ENCODE measurements around the gene GAPDHS.

Gene GAPDHS

GRCh38 chr19:35511337-35511736 lies 21.9 kb upstream of the GAPDHS start:
- no peak for DNase-seq (ENCODE audit: low read depth)

GRCh38 chr19:35512831-35513627 lies 20.2 kb upstream of the GAPDHS start:
- DNase-seq (ENCODE audit: low read depth), result no peak

DNA sequence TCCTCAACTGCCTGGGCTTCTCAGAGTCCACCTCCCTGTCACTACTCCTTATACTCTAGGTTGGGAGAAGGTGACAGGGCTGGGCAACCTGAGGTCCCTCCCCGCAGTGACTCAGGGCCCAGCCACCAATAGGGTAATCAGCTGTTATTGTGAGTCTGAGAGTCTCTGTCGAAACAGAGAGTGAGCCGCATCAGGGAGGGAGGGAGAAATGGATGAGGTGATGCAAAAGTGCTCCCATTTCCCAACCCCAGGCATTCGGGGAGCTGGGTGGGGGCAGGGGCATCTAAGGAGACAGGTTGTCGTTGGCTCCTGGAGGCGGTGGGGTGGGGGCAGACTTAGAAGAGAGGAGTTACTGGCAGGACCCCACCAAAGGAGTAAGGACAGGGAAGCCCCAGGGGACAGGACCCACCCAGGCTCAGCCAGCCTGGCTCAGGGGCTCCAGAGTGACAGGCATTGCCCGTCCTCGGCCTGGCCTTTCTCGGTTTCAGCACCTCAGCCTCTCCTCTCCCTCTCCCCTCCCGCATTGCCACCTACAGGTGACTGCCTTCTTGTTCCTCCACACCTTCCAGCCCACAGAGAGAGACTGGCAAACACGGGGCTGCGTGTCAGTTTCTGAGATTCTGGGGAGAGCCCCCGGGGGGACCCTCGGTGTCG lies 19.5 kb upstream of the GAPDHS start, which contains the start of gene DMKN:
Gene DMKN (minus strand): TSS at position 22 of the 654 bp plus-strand sequence. CDS start 174 bp downstream, outside the sequence.
- no peak for DNase-seq (ENCODE audit: low read depth)

GRCh38 chr19:35514282-35514809 lies 18.9 kb upstream of the GAPDHS start:
- DNase-seq (ENCODE audit: low read depth), result no peak

DNA sequence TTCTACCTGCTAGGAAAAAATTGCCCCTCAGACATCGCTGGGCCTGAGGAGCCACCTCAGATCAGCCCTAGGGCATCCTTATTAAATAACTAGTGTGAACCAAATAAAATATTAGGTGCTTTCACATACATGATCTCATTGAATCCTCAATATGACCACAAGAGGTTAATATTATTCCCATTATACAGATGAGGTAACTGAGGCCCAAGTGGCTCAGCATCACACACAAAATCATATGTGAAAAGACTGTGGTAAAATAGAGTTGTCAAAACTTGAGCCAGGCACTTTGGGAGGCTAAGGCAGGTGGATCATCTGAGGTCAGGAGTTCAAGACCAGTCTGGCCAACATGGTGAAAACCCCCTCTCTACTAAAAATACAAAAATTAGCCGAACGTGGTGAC lies 16.9 kb upstream of the GAPDHS start:
- DNase-seq (ENCODE audit: low read depth), result no peak

GRCh38 chr19:35517342-35517741 lies 15.9 kb upstream of the GAPDHS start:
- DNase-seq (ENCODE audit: low read depth), result no peak

GRCh38 chr19:35518313-35518712 lies 14.9 kb upstream of the GAPDHS start:
- no peak for DNase-seq (ENCODE audit: low read depth)

- no peak for DNase-seq (ENCODE audit: low read depth)
These were observed 14.0 kb upstream of the GAPDHS start for GRCh38 chr19:35519291-35519690.

DNA sequence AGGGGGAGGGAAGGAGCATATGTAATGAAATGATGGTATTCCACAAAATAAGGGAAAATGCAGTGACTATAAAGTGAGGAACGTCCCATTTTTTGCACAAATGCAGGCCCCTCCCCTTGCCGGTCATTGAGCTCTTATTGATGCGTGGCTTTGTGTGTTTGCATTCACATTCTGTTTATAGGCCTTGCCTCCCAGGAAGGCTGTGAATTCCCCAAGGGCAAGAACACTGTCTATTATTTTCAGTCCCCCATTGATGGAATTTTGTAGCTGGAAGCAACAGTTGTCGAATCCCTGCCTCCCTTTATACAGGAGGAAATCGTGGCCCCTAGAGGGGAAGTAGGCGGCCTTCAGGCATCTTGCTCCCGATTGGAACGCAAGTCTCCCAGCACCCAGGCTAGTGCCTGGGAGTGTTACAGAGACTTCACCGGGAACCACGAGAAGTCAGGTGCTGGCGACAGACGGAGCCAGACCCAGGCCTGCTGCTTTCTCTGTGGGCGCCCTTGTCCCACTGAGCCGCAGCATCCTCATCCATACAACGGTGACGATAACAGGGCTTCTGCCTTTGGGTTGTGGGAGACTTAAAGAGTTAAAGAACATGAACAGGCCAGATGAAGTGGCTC lies 12.0 kb upstream of the GAPDHS start:
- no peak for DNase-seq (ENCODE audit: low read depth)

- no peak for DNase-seq (ENCODE audit: low read depth)
These were observed 10.4 kb upstream of the GAPDHS start for GRCh38 chr19:35522745-35523327.

DNA sequence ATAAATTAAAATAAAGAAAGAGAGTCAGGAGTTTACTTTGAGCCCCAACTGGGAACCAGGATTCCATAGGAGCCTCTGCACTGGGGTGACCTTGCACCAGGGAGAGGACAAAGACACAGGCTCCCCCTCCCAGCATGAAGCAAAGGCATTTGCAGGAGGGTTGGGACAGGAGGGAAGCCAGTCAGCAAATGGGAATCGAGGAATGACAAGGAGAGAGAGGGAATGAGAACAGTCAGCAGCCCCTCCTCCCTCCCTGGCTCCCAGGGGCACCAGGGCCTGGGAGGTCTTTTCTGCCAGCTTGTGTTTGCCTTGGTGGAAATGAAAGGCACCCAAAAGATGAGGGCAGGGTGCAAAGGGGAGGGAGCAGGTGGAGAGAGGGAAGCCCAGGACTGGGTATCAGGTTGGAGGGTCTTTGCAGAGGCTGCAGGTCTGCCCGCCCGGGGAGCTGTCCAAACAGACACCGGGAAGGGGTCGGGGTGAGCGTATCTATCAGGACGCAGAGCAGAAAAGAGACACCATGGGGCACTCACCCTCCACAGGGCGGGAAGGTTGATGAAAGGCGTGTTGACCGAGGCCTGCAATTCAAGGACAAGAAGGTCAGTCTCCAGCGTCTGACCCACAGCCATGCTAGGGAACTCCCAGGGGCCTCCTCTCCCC lies 8.9 kb upstream of the GAPDHS start:
- no peak for DNase-seq (ENCODE audit: low read depth)

GRCh38 chr19:35525873-35526272 lies 7.4 kb upstream of the GAPDHS start:
- DNase-seq (ENCODE audit: low read depth), result no peak

- DNase-seq (ENCODE audit: low read depth), result no peak
These were observed 4.8 kb upstream of the GAPDHS start, which contains the start of gene SBSN for GRCh38 chr19:35528218-35529038. Gene SBSN, minus strand, starts transcription at chr19:35528311. Its CDS starts 30 bp downstream, at chr19:35528281.

DNA sequence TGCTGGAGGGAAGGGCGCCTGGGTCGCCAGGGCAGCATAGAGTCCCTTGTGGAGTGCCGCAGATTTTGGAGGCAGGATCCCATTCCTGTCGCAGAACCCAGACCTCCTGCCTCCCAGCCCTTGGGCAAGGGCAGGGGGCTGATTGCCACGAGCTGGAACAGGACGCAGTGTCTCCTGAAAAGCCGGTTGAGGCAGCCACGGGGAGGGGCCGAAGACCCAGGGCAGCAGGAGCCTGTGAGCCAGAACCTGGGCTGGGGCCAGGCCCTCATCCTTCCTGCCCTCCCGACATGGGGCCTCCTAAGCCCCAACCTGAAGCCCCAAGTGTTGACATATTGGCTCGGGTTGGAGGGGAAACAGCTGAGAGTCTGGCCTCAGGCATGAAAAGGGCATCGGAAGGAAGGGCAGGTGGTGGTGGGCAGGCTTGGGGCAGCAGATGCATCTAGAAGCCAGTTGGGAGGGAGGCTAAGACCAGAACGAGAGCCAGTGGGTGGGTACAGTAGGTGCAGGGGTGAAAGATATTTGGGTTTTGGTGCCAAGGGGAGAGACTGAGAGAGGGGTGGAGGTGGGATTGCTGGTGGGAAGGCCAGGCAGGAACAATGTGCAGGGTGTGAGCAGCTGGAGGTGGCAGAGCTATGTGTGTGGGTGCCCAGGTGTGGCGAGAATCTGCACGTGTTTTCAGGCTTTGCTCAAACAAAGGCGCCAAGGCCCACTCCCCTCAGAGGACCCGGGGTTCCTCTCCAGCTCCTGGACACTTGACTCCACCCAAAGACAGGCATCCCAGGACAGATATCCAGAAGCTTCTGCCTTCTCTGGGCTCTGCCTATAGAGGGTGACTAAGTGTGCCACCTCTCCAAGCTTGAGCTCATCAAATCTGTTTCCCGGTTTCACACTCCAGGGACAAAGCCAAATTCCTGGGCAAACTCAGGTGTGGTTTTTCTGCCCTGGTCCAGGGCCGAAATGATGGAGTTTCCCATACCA lies 3.7 kb upstream of the GAPDHS start:
- DNase-seq (ENCODE audit: low read depth), result no peak

DNA sequence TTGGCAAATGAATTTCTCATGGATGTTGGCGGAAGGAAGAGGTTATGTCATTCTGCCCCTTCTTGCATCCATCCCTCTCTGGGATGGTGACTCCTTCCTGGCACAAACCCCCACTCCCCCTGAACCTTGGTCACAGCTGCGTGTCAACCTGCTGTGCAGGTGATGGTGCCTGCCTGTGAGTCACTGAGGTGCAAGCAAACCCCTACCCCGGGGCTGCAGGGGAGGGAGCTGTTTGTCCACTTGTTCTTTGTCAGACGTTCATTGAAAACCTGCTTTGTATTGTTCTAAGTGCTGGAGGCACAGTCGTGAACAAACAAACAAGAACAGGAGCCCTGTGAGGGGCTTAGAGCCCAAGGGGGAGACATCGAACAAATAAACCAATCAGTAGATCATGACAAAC lies 2.0 kb upstream of the GAPDHS start:
- DNase-seq (ENCODE audit: low read depth), result no peak

- no peak for DNase-seq (ENCODE audit: low read depth)
These were observed 651 bp downstream of the GAPDHS start for GRCh38 chr19:35533822-35534392.

DNA sequence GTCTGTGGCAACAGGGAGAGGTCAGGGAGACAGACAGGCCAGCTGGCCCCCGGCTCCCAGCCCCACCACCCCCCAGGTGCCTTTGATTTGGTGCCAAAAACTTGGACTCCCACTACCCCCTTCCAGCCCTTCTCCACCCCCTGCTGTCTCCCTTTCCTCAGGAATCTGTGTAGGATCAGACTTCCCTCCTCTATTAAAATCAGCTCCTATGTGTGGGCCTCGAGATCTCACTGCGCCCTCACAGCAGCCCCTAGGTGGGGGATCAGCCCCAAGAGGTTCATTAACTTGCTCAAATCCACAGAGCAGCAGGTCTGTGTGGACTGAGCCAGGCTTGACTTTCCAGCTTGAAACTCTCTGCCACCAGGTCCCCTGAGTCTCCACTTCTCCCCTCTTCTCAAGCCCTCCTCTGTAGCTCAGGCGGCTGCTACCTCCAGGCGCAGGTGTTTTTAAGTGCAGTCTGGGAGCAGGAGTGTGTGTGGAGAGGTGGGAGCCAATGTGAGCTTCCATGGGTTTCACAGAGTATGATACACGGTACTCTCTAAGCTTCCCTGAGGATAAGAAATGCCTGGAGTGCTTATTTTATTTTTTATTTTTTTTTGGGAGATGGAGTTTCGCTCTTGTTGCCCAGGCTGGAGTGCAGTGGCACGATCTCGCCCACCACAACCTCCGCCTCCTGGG lies 1.7 kb downstream of the GAPDHS start:
- DNase-seq (ENCODE audit: low read depth), result no peak

DNA sequence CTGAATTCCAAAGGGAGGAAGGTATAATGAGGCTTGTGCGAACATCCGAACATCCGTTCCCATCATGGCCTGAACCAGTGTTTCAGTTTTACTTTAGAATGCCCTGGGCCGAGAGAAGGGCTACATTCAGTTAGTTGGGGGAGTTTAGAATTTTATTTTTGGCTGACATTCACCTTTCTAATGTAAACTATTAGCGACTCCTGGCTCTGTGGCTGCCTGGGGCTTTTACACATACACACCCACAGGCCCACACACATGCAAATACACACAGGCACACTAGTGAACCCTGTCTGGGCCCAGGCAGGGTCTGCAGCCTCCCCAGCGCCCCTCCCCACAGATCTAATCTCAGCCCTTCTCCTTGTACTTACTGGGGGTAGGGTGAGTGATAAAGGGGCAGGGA lies 6.1 kb downstream of the GAPDHS start:
- no peak for DNase-seq (ENCODE audit: low read depth)

GRCh38 chr19:35539850-35540249 lies 6.6 kb downstream of the GAPDHS start:
- no peak for DNase-seq (ENCODE audit: low read depth)
